ENCODE results near the gene TTC12.

TTC12 gene, protein sequence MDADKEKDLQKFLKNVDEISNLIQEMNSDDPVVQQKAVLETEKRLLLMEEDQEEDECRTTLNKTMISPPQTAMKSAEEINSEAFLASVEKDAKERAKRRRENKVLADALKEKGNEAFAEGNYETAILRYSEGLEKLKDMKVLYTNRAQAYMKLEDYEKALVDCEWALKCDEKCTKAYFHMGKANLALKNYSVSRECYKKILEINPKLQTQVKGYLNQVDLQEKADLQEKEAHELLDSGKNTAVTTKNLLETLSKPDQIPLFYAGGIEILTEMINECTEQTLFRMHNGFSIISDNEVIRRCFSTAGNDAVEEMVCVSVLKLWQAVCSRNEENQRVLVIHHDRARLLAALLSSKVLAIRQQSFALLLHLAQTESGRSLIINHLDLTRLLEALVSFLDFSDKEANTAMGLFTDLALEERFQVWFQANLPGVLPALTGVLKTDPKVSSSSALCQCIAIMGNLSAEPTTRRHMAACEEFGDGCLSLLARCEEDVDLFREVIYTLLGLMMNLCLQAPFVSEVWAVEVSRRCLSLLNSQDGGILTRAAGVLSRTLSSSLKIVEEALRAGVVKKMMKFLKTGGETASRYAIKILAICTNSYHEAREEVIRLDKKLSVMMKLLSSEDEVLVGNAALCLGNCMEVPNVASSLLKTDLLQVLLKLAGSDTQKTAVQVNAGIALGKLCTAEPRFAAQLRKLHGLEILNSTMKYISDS

DNA sequence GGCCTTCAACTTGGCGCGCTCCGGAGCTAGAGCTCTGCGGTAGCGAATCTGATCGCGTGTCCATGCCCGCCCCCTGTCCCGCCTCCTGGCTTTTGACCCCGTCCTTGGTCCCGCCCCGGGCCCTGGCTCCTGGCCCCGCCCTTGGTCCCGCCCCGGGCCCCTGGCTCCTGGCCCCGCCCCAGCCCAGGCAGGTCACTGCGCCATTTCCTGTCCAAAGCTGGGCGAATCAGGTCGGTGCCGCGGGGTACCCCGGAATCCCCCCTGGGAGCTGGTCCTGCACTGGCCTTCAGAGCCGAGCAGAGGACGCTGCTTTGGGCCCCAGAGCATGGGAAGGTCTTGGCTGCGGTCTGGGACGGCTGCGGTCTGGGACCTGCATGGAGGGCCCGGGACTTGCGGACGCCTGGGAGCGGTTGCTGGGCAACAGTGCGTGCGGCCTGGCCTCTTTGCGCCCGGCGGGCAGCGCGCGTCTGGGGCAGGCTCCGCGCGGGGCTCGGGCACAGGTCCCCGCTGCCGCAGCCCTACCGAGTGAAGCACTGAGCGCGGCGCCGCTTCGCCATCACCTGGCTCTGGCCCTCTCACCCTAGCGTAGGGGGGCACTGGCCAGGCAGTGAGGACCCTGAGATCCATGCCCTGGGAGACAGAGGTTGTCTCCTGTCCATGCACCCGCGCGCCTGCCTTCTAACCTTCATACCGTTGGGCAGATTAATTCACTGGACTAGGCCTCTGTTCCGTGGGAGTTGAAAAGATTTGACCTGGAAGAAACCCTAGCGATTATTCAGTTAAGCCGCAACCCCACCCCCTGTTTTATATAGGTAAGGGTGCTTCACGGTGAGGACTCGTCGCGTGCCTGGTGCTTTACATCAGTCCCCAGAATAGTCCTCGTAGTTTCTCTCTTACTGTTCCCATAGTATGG lies at the start of gene TTC12:
TSS of gene TTC12 (plus strand) at position 195 of the 913 bp plus-strand sequence. CDS start 1,675 bp downstream, outside the sequence.
- DNase-seq: peak; percentile 93

DNA sequence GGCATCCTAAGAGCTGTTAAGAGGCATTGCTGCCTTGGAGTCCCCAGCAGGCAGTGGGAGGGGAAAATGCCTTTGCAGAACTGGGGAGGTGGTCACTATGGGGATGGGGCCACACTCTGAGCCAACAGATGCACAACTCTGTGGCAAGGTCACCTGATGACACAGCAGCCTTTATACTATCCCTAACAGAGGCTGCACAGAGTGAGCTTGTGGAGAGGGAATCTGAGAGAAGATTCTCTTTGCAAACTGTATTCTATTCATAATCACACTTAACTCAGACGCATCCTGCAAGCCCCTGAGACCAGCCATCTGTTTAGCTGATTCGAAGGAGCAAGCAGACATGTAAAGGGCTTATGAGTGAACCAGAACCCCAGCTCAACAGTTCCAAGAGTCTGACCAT lies 49.0 kb upstream of the TTC12 start:
- no peak for DNase-seq

- peak; percentile 16 for DNase-seq
Observed at GRCh38 chr11:113267493-113267892, 46.9 kb upstream of the TTC12 start.

GRCh38 chr11:113269096-113269495 lies 45.3 kb upstream of the TTC12 start:
- no peak for DNase-seq

DNA sequence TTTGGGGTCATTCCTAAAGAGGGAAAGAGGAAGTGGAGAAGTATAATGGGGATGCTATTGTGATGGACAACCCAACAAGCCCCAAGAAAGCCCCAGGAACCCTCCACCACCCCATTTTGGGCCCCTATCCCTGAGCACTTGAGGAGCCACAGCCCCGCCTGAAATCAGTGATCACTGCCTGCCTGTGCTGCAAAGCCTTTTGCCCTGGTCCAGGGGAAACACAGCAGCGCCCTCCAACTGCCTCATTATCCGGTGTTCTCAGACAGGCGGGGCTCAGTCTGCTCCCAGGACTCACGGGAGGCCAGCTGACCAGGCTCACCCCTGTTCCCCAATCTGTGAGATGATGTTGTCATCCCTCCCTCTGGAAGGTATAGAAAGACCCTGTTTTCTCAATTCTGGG lies 44.7 kb upstream of the TTC12 start:
- DNase-seq: no peak

DNA sequence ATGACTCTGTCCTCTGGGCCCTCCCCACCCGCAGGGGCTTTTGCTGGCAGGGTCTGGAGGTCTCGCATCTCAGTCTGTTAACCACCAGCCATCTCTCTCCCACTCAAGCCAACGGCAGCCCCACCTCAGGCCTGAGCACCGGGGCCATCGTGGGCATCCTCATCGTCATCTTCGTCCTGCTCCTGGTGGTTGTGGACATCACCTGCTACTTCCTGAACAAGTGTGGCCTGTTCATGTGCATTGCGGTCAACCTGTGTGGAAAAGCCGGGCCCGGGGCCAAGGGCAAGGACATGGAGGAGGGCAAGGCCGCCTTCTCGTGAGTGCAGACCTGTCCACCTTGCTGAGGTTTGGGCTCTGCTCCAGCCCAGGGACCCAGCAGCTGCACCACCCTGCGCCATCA lies 44.3 kb upstream of the TTC12 start:
- no peak for DNase-seq

GRCh38 chr11:113271551-113272245 lies 42.7 kb upstream of the TTC12 start:
- DNase-seq: no peak

GRCh38 chr11:113272281-113272680 lies 42.1 kb upstream of the TTC12 start:
- no peak for DNase-seq

DNA sequence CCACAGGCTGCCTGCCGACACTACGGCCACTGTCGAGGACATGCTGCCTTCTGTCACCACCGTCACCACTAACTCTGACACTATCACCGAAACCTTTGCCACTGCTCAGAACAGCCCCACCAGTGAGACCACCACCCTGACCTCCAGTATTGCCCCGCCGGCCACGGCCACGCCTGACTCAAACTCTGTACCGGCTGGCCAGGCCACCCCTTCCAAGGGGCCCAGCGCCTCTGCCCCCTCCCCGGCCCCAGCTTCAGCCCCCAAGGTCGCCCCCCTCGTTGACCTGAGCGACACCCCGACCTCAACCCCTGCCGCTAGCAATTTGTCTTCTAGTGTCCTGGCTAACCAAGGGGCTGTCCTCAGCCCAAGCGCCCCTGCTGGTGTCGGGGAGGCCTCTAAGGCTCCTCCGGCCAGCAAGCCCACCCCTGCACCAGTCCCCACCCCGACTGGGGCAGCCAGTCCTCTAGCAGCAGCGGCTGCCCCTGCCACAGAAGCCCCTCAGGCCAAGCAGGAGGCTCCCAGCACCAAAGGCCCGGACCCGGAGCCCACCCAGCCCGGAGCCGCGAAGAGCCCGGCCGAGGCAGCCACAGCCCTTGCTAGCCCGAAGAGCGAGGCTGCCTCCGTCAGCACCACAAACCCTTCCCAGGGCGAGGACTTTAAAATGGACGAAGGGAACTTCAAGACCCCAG lies 41.3 kb upstream of the TTC12 start:
- DNase-seq: no peak

DNA sequence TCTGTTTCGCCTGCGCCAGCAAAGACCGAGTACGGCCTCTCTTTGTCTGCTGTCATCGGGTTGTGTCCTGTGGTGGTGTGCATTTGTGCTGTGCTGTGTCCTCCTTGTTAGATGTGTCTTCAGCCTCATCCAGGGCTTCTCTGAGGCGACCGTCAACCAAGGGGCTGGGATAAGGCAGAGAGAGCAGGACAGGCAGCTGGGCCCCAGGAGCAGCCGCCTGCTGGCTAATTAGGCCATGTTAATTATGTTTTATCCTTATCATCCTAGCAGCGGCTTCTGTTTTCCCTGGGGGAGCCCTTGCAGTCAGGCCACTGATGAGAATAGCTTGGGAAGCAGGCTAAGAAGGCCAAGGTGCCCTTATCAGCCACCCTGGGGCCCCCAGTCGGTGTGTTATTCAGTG lies 40.7 kb upstream of the TTC12 start:
- DNase-seq: no peak

GRCh38 chr11:113274713-113275582 lies 39.4 kb upstream of the TTC12 start:
- no peak for DNase-seq

DNA sequence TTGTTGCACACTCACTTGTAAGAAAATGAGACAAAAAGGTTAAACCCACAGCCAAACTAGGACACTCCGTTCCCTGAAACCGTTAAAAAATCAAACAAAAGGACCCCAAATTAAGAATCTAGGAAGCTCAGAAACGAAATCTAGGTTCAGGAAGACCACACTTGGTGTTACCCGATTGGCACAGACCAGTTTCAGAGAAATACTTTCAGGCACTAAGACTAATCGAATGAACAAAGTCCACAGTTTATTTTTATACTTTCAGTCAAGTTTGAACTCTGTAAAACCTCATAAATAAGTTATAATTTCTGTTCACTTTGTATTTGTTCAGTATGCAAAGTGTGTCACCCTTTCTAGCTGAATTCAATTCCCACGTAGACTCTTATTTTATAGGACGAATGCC lies 38.8 kb upstream of the TTC12 start:
- no peak for DNase-seq

GRCh38 chr11:113276466-113276865 lies 37.9 kb upstream of the TTC12 start:
- no peak for DNase-seq

DNA sequence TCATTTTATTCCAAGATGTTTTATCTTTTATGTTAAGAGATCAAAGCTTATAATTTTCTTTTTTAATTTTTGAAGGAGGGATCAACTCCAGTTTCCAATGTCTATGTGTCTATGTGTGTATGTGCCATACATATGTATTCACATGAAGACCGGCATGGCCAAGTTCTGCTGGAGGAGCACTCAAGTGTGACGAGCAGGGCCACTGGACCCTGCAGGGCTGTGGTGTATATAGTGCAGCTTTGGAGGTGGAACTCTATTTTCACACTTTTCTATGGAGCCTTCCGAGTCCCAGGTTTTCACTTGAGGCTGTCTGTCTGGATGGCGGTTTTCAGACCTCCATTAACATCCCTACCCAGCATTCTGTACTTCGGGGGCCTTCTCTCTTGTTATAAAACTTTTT lies 36.5 kb upstream of the TTC12 start:
- no peak for DNase-seq

DNA sequence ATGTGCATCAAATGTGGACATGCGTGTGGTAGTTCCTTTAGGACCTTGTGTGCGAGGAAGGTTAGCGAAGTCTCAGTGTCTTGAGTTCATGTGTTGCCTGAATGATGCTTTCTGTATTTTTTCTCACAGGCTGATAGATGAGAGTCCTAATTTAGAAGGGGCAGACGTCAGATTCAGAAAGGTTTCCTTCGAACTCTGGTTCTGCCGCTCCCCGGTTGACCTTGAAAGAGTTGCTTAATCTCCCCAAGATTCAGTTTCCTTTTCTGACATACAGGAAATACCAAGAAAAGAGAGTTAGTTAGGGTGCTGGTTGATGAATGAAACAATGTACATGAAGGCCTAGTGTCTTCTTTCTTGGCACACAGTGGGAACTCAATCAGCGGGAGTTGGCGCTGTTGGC lies 35.9 kb upstream of the TTC12 start:
- no peak for DNase-seq

DNA sequence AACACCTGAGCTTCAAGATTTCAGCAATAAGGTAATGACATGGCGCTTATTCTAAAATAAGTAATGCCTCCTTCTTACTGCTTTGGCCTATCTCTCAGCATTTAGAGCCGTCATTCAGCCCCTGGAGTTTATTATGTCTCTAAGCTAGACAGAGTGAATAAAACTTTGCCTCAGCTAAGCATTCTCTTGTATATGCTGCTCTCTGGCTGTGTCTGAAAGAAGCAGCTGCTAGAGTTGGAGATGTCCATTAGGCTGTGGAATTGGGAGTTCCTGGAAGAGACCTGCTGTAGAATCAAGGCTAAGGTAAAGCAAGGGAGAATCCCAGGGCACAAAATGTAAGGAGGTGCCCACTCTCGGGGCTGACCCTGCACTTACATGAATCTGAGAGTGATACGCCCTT lies 35.5 kb upstream of the TTC12 start:
- no peak for DNase-seq

GRCh38 chr11:113279591-113279990 lies 34.8 kb upstream of the TTC12 start:
- DNase-seq: no peak

- no peak for DNase-seq
Observed at GRCh38 chr11:113281052-113281725, 33.2 kb upstream of the TTC12 start.

DNA sequence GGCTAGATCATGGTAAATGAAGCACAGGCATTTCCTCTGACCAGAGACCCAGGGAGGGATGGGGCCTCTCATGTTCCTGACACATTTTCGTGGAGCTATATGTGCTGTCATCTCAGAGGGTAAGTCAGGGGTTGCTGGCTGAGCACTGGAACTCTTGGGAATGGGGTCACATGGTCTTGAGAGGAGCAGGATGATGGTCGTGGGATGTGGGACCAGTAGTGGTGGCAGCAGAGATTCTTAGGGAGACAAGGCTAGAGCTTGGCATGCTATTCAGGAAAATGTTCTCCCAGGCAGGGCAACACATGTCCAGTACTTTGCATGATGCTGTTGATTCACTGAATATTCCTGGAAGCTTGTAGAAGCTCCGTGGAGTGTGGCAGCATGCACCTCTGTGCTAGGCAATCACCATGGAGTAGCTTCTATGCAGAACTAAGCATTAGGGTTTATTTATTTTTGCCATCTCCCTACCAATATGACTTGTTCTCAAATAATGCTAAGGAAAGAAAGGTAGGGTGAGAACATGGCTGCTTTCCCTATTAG lies 31.4 kb upstream of the TTC12 start:
- DNase-seq: no peak

- DNase-seq: no peak
Observed at GRCh38 chr11:113283881-113284280, 30.5 kb upstream of the TTC12 start.

Measured in NCI-H510A treated with DMSO at 0.1 percent for 48 hours (cell line).